PC-9 (cell line): ENCODE results near the gene YIPF1. TPM values are rescaled to one million over a fixed set of nuclear protein-coding genes. Genes with fewer than 3 reads are reported as not detected.
A peak's percentile ranks its signal among the peaks of the same experiment; 100 is the strongest.

Experiments used
- BruUV-seq: library from RNA; stranded (reverse); fragments of 400-500 nt; replicated peaks from 2 replicates; lab custom pipeline; 2021; lab: Mats Ljungman, UMichigan
- CTCF ChIA-PET: fragments of 300-600 bp; sonication (Branson Sonifier 250); formaldehyde crosslinking; loops from one replicate; lab custom pipeline; 2022; ENCODE audit warnings: antibody characterized with exemption; lab: Charles Lee
- POLR2A ChIA-PET: fragments of 300-600 bp; sonication (Branson Sonifier 250); formaldehyde crosslinking; loops from one replicate; lab custom pipeline; 2022; ENCODE audit warnings: antibody characterized with exemption; ENCODE audit not compliant: unreplicated experiment; lab: Charles Lee
- DNase-seq, 2 experiments: peaks; one replicate each; pipeline versions ENCODE4 v3.0.0 to v3.0.0-alpha.2; 2015 to 2022; ENCODE audit warnings: mixed read lengths in 1 of 2
- H2AFZ ChIP-seq: fragments of 200-600 bp; sonication (generic); 2 replicates; pipeline ENCODE4 v1.8.1; 2017; ENCODE audit warnings: antibody characterized with exemption
- H3F3A ChIP-seq: fragments of 200-600 bp; sonication (generic); 2 replicates; pipeline ENCODE4 v1.8.1; 2017; ENCODE audit warnings: antibody characterized with exemption, mild to moderate bottlenecking, low read depth; ENCODE audit not compliant: insufficient read depth
- H3K27ac ChIP-seq: fragments of 200-600 bp; sonication (generic); 2 replicates; pipeline ENCODE4 v1.6.1; 2016; ENCODE audit warnings: mixed run types
- H3K27me3 ChIP-seq: fragments of 200-600 bp; sonication (generic); 2 replicates; pipeline ENCODE4 v1.6.1; 2016; ENCODE audit warnings: low read depth, mixed run types; ENCODE audit not compliant: insufficient read depth
- H3K36me3 ChIP-seq: fragments of 200-600 bp; sonication (generic); 2 replicates; pipeline ENCODE4 v1.6.1; 2016; ENCODE audit warnings: low read depth, mixed run types
- H3K4me1 ChIP-seq: fragments of 200-600 bp; sonication (generic); replicated peaks from 2 replicates; pipeline ENCODE4 v1.6.1; 2016; ENCODE audit warnings: mixed run types; ENCODE audit not compliant: insufficient read depth
- H3K4me2 ChIP-seq: fragments of 200-600 bp; sonication (generic); 2 replicates; pipeline ENCODE4 v1.6.1; 2017; ENCODE audit warnings: mixed run types
- H3K4me3 ChIP-seq: fragments of 200-600 bp; sonication (generic); 2 replicates; pipeline ENCODE4 v1.6.1; 2016; ENCODE audit warnings: mixed run types
- H3K79me2 ChIP-seq: fragments of 200-600 bp; sonication (generic); 2 replicates; pipeline ENCODE4 v1.6.1; 2017; ENCODE audit warnings: low read depth, mixed run types
- H3K9me2 ChIP-seq: fragments of 200-600 bp; sonication (generic); 2 replicates; pipeline ENCODE4 v1.8.1; 2017; ENCODE audit warnings: mild to moderate bottlenecking; ENCODE audit not compliant: insufficient read depth
- H3K9me3 ChIP-seq: fragments of 200-600 bp; sonication (generic); 2 replicates; pipeline ENCODE4 v1.8.1; 2016; ENCODE audit warnings: low read depth; ENCODE audit not compliant: insufficient read depth
- H4K20me1 ChIP-seq: fragments of 200-600 bp; sonication (generic); 2 replicates; pipeline ENCODE4 v1.8.1; 2017; ENCODE audit not compliant: insufficient read depth
- EZH2 ChIP-seq: fragments of 200-600 bp; sonication (generic); IDR thresholded peaks from 2 replicates; pipeline ENCODE4 v1.8.0; 2017; ENCODE audit warnings: antibody characterized with exemption, low read depth
- intact Hi-C: fragments of 100-400 bp; cut with micrococcal nuclease; formaldehyde crosslinking; loops from one replicate; pipeline ENCODE4 v1.10.0; 2022; ENCODE audit not compliant: unreplicated experiment
- total RNA-seq: library from RNA; stranded (reverse); gene quantifications from 2 replicates; pipeline ENCODE4 v1.2.3, GENCODE V29; 2021
- TF ChIP-seq, protein P1 (sequence below): fragments of 200-600 bp; sonication (generic); conservative IDR thresholded peaks from 2 replicates; pipeline ENCODE4 v1.6.1; 2017; ENCODE audit warnings: mixed run types, antibody characterized with exemption, mild to moderate bottlenecking, moderate library complexity

YIPF1 gene
- total RNA-seq, 1 experiment from 2014 or later = 23.3 TPM

DNA sequence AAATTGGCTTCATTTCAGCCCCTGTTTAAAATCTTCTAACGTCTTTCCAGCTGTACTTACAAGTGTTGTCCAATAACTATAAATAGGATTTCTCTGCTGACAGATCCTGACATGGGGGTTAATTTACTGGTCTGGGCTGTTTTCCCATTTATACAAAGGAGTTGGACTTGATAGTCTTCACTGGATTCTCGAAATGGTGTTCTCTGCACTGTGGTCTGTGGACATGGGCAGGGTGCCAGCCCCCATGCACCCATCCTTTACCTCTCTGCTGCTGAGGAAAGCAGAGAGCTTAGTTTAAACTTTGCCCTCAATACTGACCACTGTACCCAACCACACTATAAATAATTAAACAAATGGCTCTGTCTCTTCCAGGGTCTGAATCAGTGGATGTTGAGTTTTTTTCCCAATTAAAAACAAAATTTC is 9.6 kb upstream of the YIPF1 start:
- Histone ChIP-seq H3K27ac (no peak overlapping the region), H3K4me1 (peaks cover 9% of the 10 kb centered on the region), H3K27me3 (no peaks in the 10 kb centered on the region), H3K4me2 (no peak overlapping the region), H3K4me3 (no peak overlapping the region), H3K79me2 (no peaks in the 10 kb centered on the region), H3F3A (peaks cover 6% of the 10 kb centered on the region), H2AFZ (no peak overlapping the region), H3K36me3 (no peaks in the 10 kb centered on the region), H3K9me3 (no peaks in the 10 kb centered on the region), H3K9me2 (no peaks in the 10 kb centered on the region), H4K20me1 (no peaks in the 10 kb centered on the region)
- no TSS peak for BruUV-seq
- TF ChIP-seq, protein P1, sequence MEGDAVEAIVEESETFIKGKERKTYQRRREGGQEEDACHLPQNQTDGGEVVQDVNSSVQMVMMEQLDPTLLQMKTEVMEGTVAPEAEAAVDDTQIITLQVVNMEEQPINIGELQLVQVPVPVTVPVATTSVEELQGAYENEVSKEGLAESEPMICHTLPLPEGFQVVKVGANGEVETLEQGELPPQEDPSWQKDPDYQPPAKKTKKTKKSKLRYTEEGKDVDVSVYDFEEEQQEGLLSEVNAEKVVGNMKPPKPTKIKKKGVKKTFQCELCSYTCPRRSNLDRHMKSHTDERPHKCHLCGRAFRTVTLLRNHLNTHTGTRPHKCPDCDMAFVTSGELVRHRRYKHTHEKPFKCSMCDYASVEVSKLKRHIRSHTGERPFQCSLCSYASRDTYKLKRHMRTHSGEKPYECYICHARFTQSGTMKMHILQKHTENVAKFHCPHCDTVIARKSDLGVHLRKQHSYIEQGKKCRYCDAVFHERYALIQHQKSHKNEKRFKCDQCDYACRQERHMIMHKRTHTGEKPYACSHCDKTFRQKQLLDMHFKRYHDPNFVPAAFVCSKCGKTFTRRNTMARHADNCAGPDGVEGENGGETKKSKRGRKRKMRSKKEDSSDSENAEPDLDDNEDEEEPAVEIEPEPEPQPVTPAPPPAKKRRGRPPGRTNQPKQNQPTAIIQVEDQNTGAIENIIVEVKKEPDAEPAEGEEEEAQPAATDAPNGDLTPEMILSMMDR = no peak
- no peak for TF ChIP-seq EZH2
- no peak for DNase-seq
- intact Hi-C loops = no loop called here
- ChIA-PET POLR2A (no interaction called here), CTCF (no interaction called here)

- no peaks in the 10 kb centered on the region for H3K9me2 ChIP-seq
- no peak overlapping the region for H2AFZ ChIP-seq
- H3K4me2 ChIP-seq = no peak overlapping the region; the same call in 1 of the 2 replicates
- DNase-seq = peak in 1 of 2 experiments; percentile 51
- H3K9me3 ChIP-seq = no peaks in the 10 kb centered on the region
- no TSS peak for BruUV-seq
- H3K27me3 ChIP-seq = no peaks in the 10 kb centered on the region
- ChIA-PET POLR2A (interaction anchor here (0.7 kb wide), 2 partner anchors 46 to 183 kb away, joined by 3 to 6 read pairs; no protein-coding TSS in a partner anchor), CTCF (no interaction called here)
- peaks cover 10% of the 10 kb centered on the region for H3K4me1 ChIP-seq
- no peaks in the 10 kb centered on the region for H3K36me3 ChIP-seq
- H4K20me1 ChIP-seq = no peaks in the 10 kb centered on the region
- no peak overlapping the region for H3K4me3 ChIP-seq
- intact Hi-C loops = no loop called here
- no peak for TF ChIP-seq EZH2
- TF ChIP-seq, protein P1 = no peak
- peak overlapping the region; percentile 55 for H3K27ac ChIP-seq
- no peaks in the 10 kb centered on the region for H3K79me2 ChIP-seq
- peaks cover 6% of the 10 kb centered on the region for H3F3A ChIP-seq
Observed at GRCh38 chr1:53896635-53897229, 7.1 kb upstream of the YIPF1 start.

GRCh38 chr1:53895421-53895820 is 5.8 kb upstream of the YIPF1 start:
- DNase-seq = no peak
- Histone ChIP-seq H3K4me3 (no peak overlapping the region), H3K79me2 (no peaks in the 10 kb centered on the region), H3K36me3 (no peaks in the 10 kb centered on the region), H3K9me2 (no peaks in the 10 kb centered on the region), H2AFZ (no peak overlapping the region), H3K27me3 (no peaks in the 10 kb centered on the region), H3F3A (peaks cover 11% of the 10 kb centered on the region), H3K4me2 (no peak overlapping the region), H3K4me1 (peaks cover 23% of the 10 kb centered on the region), H4K20me1 (no peaks in the 10 kb centered on the region), H3K9me3 (no peaks in the 10 kb centered on the region), H3K27ac (no peak overlapping the region)
- TF ChIP-seq, protein P1 = no peak
- no peak for TF ChIP-seq EZH2
- BruUV-seq = no TSS peak
- intact Hi-C loops = no loop called here
- CTCF ChIA-PET = interaction anchor here (0.5 kb wide), 1 partner anchor 12 kb away, joined by 3 read pairs; no protein-coding TSS in a partner anchor
- POLR2A ChIA-PET = interaction anchor here (0.6 kb wide), 2 partner anchors 24 to 50 kb away, joined by 3 to 7 read pairs; no protein-coding TSS in a partner anchor
